DLD1 (cell line): ENCODE data around the gene HOXA9.

Source experiments
- in situ Hi-C: cut with HindIII; loops from 2 replicates; pipeline ENCODE4 v1.10.0; 2017; ENCODE audit warnings: low sequenced_read_pairs

Gene HOXA9

GRCh38 chr7:27202018-27202861 lies 36.9 kb upstream of the HOXA9 start:
- in situ Hi-C loops, result loop anchor here (25.0 kb wide), 3 partner anchors 335 to 810 kb away; no protein-coding TSS in a partner anchor

GRCh38 chr7:27201580-27202017 lies 36.3 kb upstream of the HOXA9 start:
- in situ Hi-C loops, result loop anchor here (25.0 kb wide), 3 partner anchors 336 to 811 kb away; no protein-coding TSS in a partner anchor

- in situ Hi-C loops, result loop anchor here (25.0 kb wide), 3 partner anchors 336 to 811 kb away; no protein-coding TSS in a partner anchor
Measured at GRCh38 chr7:27200761-27201579, 35.6 kb upstream of the HOXA9 start.

- in situ Hi-C loops, result loop anchor here (25.0 kb wide), 3 partner anchors 337 to 812 kb away; no protein-coding TSS in a partner anchor
Measured at GRCh38 chr7:27199849-27200760, 34.8 kb upstream of the HOXA9 start, which contains the start of gene HOXA13. Gene HOXA13, minus strand, starts transcription at chr7:27200091. Its CDS starts 14 bp downstream, at chr7:27200077.

DNA sequence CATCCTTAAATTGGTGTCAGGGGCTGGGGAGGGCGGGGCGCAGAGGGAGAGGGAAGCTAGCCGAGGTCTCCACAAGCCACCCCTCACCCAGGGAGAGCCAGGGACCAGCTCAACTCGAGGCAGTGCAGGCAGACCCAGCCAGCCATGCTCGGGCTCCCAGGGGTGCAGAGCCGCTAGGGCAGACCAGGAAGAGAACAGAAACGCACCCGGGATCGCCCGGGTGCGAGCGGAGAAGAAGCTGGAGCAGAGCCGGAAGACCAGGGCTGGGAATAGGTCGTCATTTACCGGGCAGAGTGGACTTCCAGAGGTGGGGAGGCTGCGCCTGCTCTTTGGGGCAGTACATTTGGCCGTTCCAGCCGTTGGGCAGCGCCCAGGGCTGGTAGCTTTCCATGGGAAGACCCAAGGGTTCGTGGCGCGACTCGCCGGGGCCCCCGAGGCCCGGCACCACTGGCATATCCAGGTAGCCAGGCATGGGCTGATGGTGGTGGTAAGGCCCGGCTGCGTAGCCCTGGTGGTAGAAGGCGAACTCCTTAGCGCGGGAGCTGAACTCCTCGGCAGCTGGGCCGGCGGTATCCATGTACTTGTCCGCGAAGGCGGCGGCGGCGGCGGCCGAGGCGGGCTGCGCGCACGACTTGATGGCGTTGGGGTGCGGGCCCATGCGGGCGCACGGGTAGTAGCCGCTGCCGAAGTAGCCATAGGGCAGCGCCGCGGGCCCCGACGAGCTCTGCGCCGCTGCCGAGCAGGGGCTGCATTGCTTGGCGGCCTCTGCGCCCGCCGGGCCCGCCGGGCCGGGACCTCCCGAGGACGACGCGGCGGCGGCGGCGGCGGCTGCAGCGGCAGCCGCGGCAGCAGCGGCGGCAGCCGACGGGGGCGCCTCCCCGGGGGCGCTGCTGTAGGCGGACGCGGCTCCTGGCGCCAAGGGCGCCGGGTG lies 33.8 kb upstream of the HOXA9 start:
- in situ Hi-C loops, result no loop called here

DNA sequence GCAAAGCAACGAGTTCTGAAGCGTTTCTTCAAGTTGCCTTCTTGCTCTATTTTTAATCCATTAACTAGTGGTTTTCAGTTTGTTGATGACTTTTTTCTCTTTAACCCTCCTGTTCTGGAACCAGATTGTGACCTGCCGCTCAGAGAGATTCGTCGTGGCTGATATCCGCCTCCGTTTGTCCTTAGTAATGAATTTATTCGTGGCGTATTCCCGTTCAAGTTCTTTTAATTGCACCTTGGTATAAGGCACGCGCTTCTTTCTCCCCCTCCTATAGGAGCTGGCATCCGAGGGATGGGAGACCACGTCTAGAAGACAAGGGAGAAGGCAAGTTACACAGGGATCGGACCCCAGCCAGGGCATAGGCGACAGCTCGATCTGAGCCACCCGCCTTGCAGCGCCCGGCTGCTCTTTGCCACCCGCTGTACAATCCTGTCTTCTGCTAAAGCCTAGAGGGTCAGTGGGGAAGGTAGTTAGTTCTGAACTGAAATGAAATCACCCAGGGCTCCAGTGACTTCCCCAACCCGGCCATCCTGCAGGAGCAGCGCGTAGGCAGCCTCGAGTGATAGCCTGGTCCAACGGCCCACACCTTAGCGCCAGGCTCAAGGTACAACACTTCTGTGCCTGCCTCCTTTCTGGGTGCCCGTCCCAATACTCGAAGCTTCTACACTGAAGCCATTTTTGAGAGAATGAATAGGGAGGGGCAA lies 33.0 kb upstream of the HOXA9 start:
- in situ Hi-C loops, result no loop called here

DNA sequence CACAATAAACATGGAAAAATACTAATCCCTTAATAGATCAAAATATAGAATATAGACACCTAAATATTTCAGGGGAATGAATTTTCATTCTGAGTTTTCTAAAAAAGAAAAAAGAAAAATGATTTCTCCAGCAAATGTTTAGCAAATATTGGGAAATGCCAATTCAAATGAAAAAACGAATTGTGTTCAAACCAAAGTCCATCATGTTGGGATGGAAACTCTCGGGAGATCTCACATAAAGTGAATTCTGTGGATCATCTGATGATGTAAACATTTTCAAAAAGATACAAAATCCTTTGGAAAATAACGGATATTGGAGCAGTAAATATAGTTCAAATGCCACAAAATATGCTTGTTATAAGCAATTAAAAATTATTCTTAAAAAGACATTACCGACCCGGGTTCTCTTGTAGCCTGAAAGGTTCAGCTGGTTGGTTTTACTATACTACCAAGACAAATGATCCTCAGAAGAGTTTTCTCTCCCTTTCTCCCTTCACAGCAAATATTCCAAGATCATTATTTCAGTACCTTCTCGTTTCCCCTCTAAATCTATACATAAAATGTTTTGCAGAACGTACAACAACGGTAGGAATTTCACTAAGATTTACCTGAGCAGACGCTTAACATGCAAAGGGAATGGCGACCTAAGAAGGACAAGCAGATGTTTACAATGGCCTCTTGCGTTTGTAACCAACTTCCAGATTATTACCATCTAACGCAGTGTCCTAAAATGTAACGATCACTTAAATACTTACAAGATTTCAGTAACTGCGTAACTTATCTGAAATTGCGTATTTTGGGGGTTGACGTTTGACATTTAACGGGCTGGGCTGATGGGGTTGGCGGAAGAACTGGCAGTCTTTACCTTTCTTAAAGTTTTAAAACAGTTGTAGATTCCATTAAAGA lies 32.1 kb upstream of the HOXA9 start:
- in situ Hi-C loops, result no loop called here

- in situ Hi-C loops, result no loop called here
Measured at GRCh38 chr7:27196287-27196767, 31.0 kb upstream of the HOXA9 start.

DNA sequence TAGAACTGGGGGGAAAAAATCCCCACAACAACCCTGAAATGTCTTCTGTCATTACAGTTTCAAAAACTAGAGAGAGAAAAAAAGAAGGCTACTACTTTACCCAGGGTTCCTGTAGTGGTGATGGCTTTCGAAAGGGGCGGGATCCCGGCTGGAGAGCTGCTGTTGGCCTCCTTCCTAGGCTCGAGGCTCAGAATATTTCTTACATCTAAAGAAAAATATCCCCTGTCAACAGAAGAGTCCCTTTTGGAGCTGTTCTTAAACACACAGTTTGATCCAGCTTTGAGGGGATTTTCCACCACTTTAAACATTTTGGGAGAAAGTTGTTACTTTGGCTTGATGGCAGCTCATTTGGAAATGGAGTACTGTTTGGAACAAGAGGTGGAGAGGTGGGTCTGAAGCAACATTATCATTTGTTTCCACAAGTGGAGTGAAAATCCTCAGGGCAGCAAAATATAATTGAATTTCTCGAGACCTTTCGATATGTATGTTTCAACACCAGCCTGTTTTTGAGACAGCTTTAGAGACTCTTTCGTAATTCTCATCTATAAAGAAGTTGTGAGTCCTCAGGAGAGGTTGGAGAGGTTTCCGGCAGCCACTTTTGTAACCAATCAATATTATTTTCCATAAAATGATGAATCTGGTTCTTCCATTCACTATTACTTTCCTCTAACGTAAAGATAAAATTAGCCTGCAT lies 29.5 kb upstream of the HOXA9 start:
- in situ Hi-C loops, result no loop called here

GRCh38 chr7:27194002-27194352 lies 28.6 kb upstream of the HOXA9 start:
- in situ Hi-C loops, result no loop called here

GRCh38 chr7:27193335-27194001 lies 28.1 kb upstream of the HOXA9 start:
- in situ Hi-C loops, result no loop called here

GRCh38 chr7:27192546-27193334 lies 27.4 kb upstream of the HOXA9 start:
- in situ Hi-C loops, result no loop called here

DNA sequence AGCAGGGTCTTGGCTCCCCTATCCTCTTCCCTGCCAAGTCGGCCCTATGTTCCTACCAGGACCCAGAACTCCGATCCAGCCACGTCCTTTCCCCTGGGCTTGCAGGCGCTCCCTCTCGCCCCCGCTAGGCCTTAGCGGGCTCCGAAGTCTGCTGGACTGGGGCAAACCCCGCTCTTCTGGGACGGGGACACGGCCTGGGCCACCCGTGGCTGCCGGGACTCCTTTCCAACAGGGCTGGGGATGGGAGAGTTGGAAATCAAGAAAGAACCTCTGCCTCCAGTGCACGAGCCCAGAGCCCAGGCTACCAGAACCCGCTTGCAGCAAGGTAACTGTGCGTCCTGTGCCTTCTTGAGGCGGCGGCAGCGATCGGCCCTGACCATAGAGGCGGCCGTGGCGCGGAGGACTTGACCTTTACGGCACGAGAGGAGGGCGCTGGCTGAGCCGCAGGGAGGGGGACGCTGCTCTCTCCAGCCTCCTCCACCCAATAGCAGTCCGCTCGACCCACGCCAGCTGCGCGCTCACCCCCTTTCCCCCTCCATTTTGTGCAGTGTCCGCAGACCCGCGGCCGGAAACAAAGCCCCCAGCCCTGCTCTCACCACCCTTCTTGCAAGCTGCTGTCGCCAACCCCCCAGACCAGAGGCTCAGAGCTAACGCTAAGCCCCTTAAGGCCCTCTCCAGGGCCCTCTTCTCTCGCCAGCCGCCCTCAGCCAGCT lies 26.7 kb upstream of the HOXA9 start:
- in situ Hi-C loops, result no loop called here

- in situ Hi-C loops, result no loop called here
Measured at GRCh38 chr7:27191161-27191731, 25.9 kb upstream of the HOXA9 start.
